PFSK-1 (cell line): ENCODE data around the gene ID3.

Source experiments
- POLR2AphosphoS5 ChIP-seq: IDR thresholded peaks from 2 replicates; pipeline ENCODE4 v1.6.1; 2012; ENCODE audit warnings: low read depth, mild to moderate bottlenecking, control low read depth, low read length, moderate library complexity
- TAF1 ChIP-seq: IDR thresholded peaks from 2 replicates; pipeline ENCODE4 v1.6.1; 2012; ENCODE audit warnings: low read length, control low read depth, borderline replicate concordance; ENCODE audit not compliant: insufficient read depth
- TF ChIP-seq, protein P1 (sequence below), 2 experiments: IDR thresholded peaks; 2 replicates each; pipeline versions ENCODE4 v1.6.1 to v1.8.0; 2011 to 2012; ENCODE audit warnings: low read depth in 2 of 2, low read length in 2 of 2, control low read depth in 1 of 2, inconsistent platforms in 1 of 2, mild to moderate bottlenecking in 1 of 2, moderate library complexity in 1 of 2; ENCODE audit not compliant: insufficient read depth in 1 of 2

- TF ChIP-seq POLR2AphosphoS5 (no peak), TAF1 (no peak)
- TF ChIP-seq, protein P1, sequence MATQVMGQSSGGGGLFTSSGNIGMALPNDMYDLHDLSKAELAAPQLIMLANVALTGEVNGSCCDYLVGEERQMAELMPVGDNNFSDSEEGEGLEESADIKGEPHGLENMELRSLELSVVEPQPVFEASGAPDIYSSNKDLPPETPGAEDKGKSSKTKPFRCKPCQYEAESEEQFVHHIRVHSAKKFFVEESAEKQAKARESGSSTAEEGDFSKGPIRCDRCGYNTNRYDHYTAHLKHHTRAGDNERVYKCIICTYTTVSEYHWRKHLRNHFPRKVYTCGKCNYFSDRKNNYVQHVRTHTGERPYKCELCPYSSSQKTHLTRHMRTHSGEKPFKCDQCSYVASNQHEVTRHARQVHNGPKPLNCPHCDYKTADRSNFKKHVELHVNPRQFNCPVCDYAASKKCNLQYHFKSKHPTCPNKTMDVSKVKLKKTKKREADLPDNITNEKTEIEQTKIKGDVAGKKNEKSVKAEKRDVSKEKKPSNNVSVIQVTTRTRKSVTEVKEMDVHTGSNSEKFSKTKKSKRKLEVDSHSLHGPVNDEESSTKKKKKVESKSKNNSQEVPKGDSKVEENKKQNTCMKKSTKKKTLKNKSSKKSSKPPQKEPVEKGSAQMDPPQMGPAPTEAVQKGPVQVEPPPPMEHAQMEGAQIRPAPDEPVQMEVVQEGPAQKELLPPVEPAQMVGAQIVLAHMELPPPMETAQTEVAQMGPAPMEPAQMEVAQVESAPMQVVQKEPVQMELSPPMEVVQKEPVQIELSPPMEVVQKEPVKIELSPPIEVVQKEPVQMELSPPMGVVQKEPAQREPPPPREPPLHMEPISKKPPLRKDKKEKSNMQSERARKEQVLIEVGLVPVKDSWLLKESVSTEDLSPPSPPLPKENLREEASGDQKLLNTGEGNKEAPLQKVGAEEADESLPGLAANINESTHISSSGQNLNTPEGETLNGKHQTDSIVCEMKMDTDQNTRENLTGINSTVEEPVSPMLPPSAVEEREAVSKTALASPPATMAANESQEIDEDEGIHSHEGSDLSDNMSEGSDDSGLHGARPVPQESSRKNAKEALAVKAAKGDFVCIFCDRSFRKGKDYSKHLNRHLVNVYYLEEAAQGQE (IDR thresholded peaks at IDR 0.05; ENCODE audit: insufficient read depth in 1 of 2, low read depth in 2 of 2, low read length in 2 of 2): no peak
Measured at GRCh38 chr1:23591460-23592208, 32.3 kb upstream of the ID3 start.
